SK-N-MC (cell line): Measurements from ENCODE around the gene ADGRL3.

Experiments
- EZH2 ChIP-seq: fragments of 200-600 bp; sonication (generic); IDR thresholded peaks from one replicate; pipeline ENCODE4 v1.6.1; 2017; ENCODE audit warnings: antibody characterized with exemption
- POLR2AphosphoS5 ChIP-seq: IDR thresholded peaks from 2 replicates; pipeline ENCODE4 v1.6.1; 2012; ENCODE audit warnings: mild to moderate bottlenecking, low read depth, low read length, borderline replicate concordance

GRCh38 chr4:61246034-61246433 is 45.9 kb downstream of the ADGRL3 start:
- TF ChIP-seq EZH2: no peak
- TF ChIP-seq POLR2AphosphoS5: no peak
